Measurements from ENCODE around the gene COQ9. TPM values are rescaled to one million over a fixed set of nuclear protein-coding genes. Genes with fewer than 3 reads are reported as not detected.

Gene COQ9
- total RNA-seq, 1 donor from 2014 or later: 37.6 TPM

- DNase-seq (ENCODE audit: low read depth): no peak
- no peak overlapping the region for H3K4me3 ChIP-seq (ENCODE audit: low read depth, low read length)
- no peaks in the 10 kb centered on the region for H3K36me3 ChIP-seq (ENCODE audit: control insufficient read depth, insufficient read depth, low read length)
- H3K27me3 ChIP-seq (ENCODE audit: control insufficient read depth, insufficient read depth, low read length): no peaks in the 10 kb centered on the region
- no peak for TF ChIP-seq CTCF (IDR thresholded peaks at IDR 0.05; ENCODE audit: insufficient read depth, low read length, poor library complexity, severe bottlenecking)
Observed at GRCh38 chr16:57482845-57483545, 35.7 kb downstream of the COQ9 start.

- no peak for TF ChIP-seq CTCF (IDR thresholded peaks at IDR 0.05; ENCODE audit: insufficient read depth, low read length, poor library complexity, severe bottlenecking)
- no peak for DNase-seq (ENCODE audit: low read depth)
- no peak overlapping the region for H3K4me3 ChIP-seq (ENCODE audit: low read depth, low read length)
- no peaks in the 10 kb centered on the region for H3K27me3 ChIP-seq (ENCODE audit: control insufficient read depth, insufficient read depth, low read length)
- H3K36me3 ChIP-seq (ENCODE audit: control insufficient read depth, insufficient read depth, low read length): no peaks in the 10 kb centered on the region
Observed at GRCh38 chr16:57483725-57484514, 36.6 kb downstream of the COQ9 start.

- Histone ChIP-seq H3K36me3 (ENCODE audit: control insufficient read depth, insufficient read depth, low read length) (no peaks in the 10 kb centered on the region), H3K4me3 (ENCODE audit: low read depth, low read length) (no peak overlapping the region), H3K27me3 (ENCODE audit: control insufficient read depth, insufficient read depth, low read length) (no peaks in the 10 kb centered on the region)
- no peak for DNase-seq (ENCODE audit: low read depth)
- TF ChIP-seq CTCF (IDR thresholded peaks at IDR 0.05; ENCODE audit: insufficient read depth, low read length, poor library complexity, severe bottlenecking): no peak
Observed at GRCh38 chr16:57484515-57485005, 37.3 kb downstream of the COQ9 start.

GRCh38 chr16:57485091-57485915 lies 38.0 kb downstream of the COQ9 start:
- Histone ChIP-seq H3K36me3 (ENCODE audit: control insufficient read depth, insufficient read depth, low read length) (no peaks in the 10 kb centered on the region), H3K4me3 (ENCODE audit: low read depth, low read length) (peak overlapping the region; percentile 89), H3K27me3 (ENCODE audit: control insufficient read depth, insufficient read depth, low read length) (no peaks in the 10 kb centered on the region)
- no peak for TF ChIP-seq CTCF (IDR thresholded peaks at IDR 0.05; ENCODE audit: insufficient read depth, low read length, poor library complexity, severe bottlenecking)
- DNase-seq (ENCODE audit: low read depth): no peak

- H3K36me3 ChIP-seq (ENCODE audit: control insufficient read depth, insufficient read depth, low read length): no peaks in the 10 kb centered on the region
- H3K27me3 ChIP-seq (ENCODE audit: control insufficient read depth, insufficient read depth, low read length): no peaks in the 10 kb centered on the region
- no peak for DNase-seq (ENCODE audit: low read depth)
- H3K4me3 ChIP-seq (ENCODE audit: low read depth, low read length): peak within 1 kb of the TSS; percentile 89
- no peak for TF ChIP-seq CTCF (IDR thresholded peaks at IDR 0.05; ENCODE audit: insufficient read depth, low read length, poor library complexity, severe bottlenecking)
Observed at GRCh38 chr16:57485916-57486857, 38.9 kb downstream of the COQ9 start, which contains the start of gene DOK4. Gene DOK4 (minus strand): TSS chr16:57486493. CDS start chr16:57479507, 6,986 bp downstream.

Measured in kidney epithelial cell (primary cell).